Fibroblast of lung (primary cell): ENCODE data around the gene RYR2. TPM values are rescaled to one million over a fixed set of nuclear protein-coding genes. Genes with fewer than 3 reads are reported as not detected.

Source experiments
- DNase-seq, 2 donors: peaks; one replicate each; pipeline versions ENCODE4 v3.0.0 to v3.0.0-alpha.2; 2010; ENCODE audit warnings: low read depth in 2 of 2
- H2AFZ ChIP-seq: 2 replicates; pipeline ENCODE4 v1.5.1; 2012; ENCODE audit warnings: low read length, control low read depth, inconsistent platforms
- H3K27ac ChIP-seq: 2 replicates; pipeline ENCODE4 v1.5.1; 2011; ENCODE audit warnings: low read length, control low read depth; ENCODE audit not compliant: insufficient read depth
- H3K27me3 ChIP-seq: 2 replicates; pipeline ENCODE4 v1.5.1; 2011; ENCODE audit warnings: mild to moderate bottlenecking, low read length; ENCODE audit not compliant: control insufficient read depth, insufficient read depth
- H3K36me3 ChIP-seq: 2 replicates; pipeline ENCODE4 v1.5.1; 2011; ENCODE audit warnings: low read length; ENCODE audit not compliant: control insufficient read depth, insufficient read depth
- H3K4me1 ChIP-seq: 2 replicates; pipeline ENCODE4 v1.5.1; 2011; ENCODE audit warnings: low read length; ENCODE audit not compliant: control insufficient read depth, insufficient read depth; ENCODE audit errors: extremely low read depth
- H3K4me2 ChIP-seq: 2 replicates; pipeline ENCODE4 v1.5.1; 2011; ENCODE audit warnings: low read length, control low read depth; ENCODE audit not compliant: insufficient read depth; ENCODE audit errors: extremely low read depth
- H3K4me3 ChIP-seq, 4 experiments: fragments of 200-600 bp in 1 of 4; sonication (generic) in 1 of 4; replicated peaks in 1 of 4; 2 replicates each; pipeline ENCODE4 v1.5.1; 2011 to 2016; ENCODE audit warnings: low read length in 4 of 4, low read depth in 3 of 4, mild to moderate bottlenecking in 3 of 4, control low read depth in 2 of 4, inconsistent platforms in 1 of 4, mixed read lengths in 1 of 4; ENCODE audit not compliant: insufficient read depth in 1 of 4; ENCODE audit errors: control extremely low read depth in 1 of 4
- H3K79me2 ChIP-seq: 2 replicates; pipeline ENCODE4 v1.5.1; 2012; ENCODE audit warnings: mild to moderate bottlenecking, low read length, inconsistent platforms; ENCODE audit not compliant: control insufficient read depth, insufficient read depth
- H3K9ac ChIP-seq: 2 replicates; pipeline ENCODE4 v1.5.1; 2011; ENCODE audit warnings: mild to moderate bottlenecking, low read length, control low read depth; ENCODE audit not compliant: insufficient read depth
- H3K9me3 ChIP-seq: 2 replicates; pipeline ENCODE4 v1.5.1; 2012; ENCODE audit warnings: low read depth, low read length; ENCODE audit not compliant: control insufficient read depth, insufficient read depth
- H4K20me1 ChIP-seq: 2 replicates; pipeline ENCODE4 v1.5.1; 2011; ENCODE audit warnings: low read length; ENCODE audit not compliant: control insufficient read depth, insufficient read depth; ENCODE audit errors: extremely low read depth
- CTCF ChIP-seq, 2 donors: IDR thresholded peaks in 1 of 2; conservative IDR thresholded peaks in 1 of 2; 1 replicate in 1 of 2; 2 replicates in 1 of 2; pipeline ENCODE4 v1.5.1; 2011 to 2012; ENCODE audit warnings: low read length in 2 of 2, control low read depth in 1 of 2, inconsistent platforms in 1 of 2, low read depth in 1 of 2, mild to moderate bottlenecking in 1 of 2
- EZH2 ChIP-seq: IDR thresholded peaks from 2 replicates; pipeline ENCODE4 v1.5.1; 2012; ENCODE audit warnings: low read length, control low read depth, mild to moderate bottlenecking; ENCODE audit errors: missing control alignments
- polyA plus RNA-seq, 2 donors: library from polyadenylated mRNA; depleted of rRNA in 1 of 2; stranded (reverse) in 1 of 2; unstranded in 1 of 2; fragments of >200 nt; gene quantifications; 2 replicates each; pipeline ENCODE4 v1.2.1, GENCODE V29; 2011 to 2012; ENCODE audit warnings: missing spikeins in 1 of 2
- total RNA-seq: library from RNA; depleted of rRNA; stranded (reverse); fragments of >200 nt; gene quantifications from 2 replicates; pipeline ENCODE4 v1.2.1, GENCODE V29; 2014

The RYR2 gene
- total and polyA plus RNA-seq, 2 donors (not counting 1 experiment from before 2014, with no cell fraction given) = 0.06 to 0.17 TPM

GRCh38 chr1:237858992-237859391, 817.0 kb downstream of the RYR2 start:
- no peaks in the 10 kb centered on the region for H3K79me2 ChIP-seq
- no peak overlapping the region for H3K4me2 ChIP-seq

GRCh38 chr1:237861944-237862343, 820.0 kb downstream of the RYR2 start:
- DNase-seq = no peak
- Histone ChIP-seq H3K4me2 (no peak overlapping the region), H3K4me3 (no peak overlapping the region), H3K36me3 (no peaks in the 10 kb centered on the region), H2AFZ (no peak overlapping the region), H3K79me2 (no peaks in the 10 kb centered on the region), H3K9ac (no peak overlapping the region), H3K9me3 (no peaks in the 10 kb centered on the region), H3K27me3 (no peaks in the 10 kb centered on the region), H3K27ac (no peak overlapping the region), H4K20me1 (no peaks in the 10 kb centered on the region), H3K4me1 (no peaks in the 10 kb centered on the region)
- TF ChIP-seq CTCF (conservative IDR thresholded peaks at IDR 0.05 in 1 of 2, IDR thresholded peaks at IDR 0.05 in 1 of 2; ENCODE audit: low read depth in 1 of 2, low read length in 2 of 2) = no peak
- no peak for TF ChIP-seq EZH2

More at GRCh38 chr1:237858992-237859391, 817.0 kb downstream of the RYR2 start:
- H3K27ac ChIP-seq = no peak overlapping the region
- no peaks in the 10 kb centered on the region for H3K36me3 ChIP-seq
- H3K4me3 ChIP-seq = no peak overlapping the region
- H3K9me3 ChIP-seq = no peaks in the 10 kb centered on the region
- no peak overlapping the region for H2AFZ ChIP-seq
- DNase-seq = no peak
- H3K4me1 ChIP-seq = no peaks in the 10 kb centered on the region
- no peaks in the 10 kb centered on the region for H3K27me3 ChIP-seq
- TF ChIP-seq CTCF (conservative IDR thresholded peaks at IDR 0.05 in 1 of 2, IDR thresholded peaks at IDR 0.05 in 1 of 2; ENCODE audit: low read depth in 1 of 2, low read length in 2 of 2) (no peak), EZH2 (no peak)
- H4K20me1 ChIP-seq = no peaks in the 10 kb centered on the region
- no peak overlapping the region for H3K9ac ChIP-seq

GRCh38 chr1:237863234-237863633, 821.2 kb downstream of the RYR2 start:
- H3K36me3 ChIP-seq = no peaks in the 10 kb centered on the region
- no peaks in the 10 kb centered on the region for H3K79me2 ChIP-seq
- H3K27me3 ChIP-seq = no peaks in the 10 kb centered on the region
- no peak overlapping the region for H3K4me2 ChIP-seq
- no peak overlapping the region for H3K27ac ChIP-seq
- H3K9ac ChIP-seq = no peak overlapping the region
- no peaks in the 10 kb centered on the region for H3K9me3 ChIP-seq
- no peaks in the 10 kb centered on the region for H4K20me1 ChIP-seq
- no peak for TF ChIP-seq CTCF (conservative IDR thresholded peaks at IDR 0.05 in 1 of 2, IDR thresholded peaks at IDR 0.05 in 1 of 2; ENCODE audit: low read depth in 1 of 2, low read length in 2 of 2)
- TF ChIP-seq EZH2 = no peak
- DNase-seq = no peak
- H2AFZ ChIP-seq = no peak overlapping the region
- no peak overlapping the region for H3K4me3 ChIP-seq
- no peaks in the 10 kb centered on the region for H3K4me1 ChIP-seq
